ENCODE results near the gene VMAC.

The VMAC gene

DNA sequence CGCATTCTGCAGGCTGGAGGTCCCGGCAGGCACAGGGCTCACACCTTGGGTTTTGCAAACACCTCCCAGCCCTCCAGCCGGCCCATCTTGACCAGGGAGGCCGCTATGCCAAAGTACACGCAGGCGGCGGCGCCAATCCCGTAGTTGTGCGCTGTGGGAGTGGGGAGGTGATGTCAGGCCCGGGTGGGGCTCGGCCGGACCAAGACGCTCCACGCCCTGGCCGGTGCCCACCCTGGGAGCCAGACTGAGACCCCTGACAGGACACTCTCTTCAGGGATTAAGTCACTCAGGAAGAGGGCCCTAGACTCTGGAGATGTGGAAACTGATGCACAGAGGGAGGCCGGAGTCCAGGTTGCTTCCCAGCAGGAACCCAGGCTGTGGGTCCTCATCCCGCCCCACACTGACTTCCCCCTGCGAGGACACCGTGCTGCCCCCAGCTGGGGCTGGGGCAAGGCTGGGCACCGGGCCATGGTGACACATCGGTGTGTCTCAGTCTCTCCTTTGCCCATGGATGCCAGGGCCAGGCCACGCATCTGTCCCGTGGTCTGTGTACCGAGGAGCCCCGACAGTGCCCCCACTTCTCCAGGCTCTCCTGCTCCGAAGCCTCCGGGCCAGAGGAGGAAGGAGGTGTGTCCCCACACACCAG, 9.8 kb upstream of the VMAC start:
- TF ChIP-seq, protein P1, sequence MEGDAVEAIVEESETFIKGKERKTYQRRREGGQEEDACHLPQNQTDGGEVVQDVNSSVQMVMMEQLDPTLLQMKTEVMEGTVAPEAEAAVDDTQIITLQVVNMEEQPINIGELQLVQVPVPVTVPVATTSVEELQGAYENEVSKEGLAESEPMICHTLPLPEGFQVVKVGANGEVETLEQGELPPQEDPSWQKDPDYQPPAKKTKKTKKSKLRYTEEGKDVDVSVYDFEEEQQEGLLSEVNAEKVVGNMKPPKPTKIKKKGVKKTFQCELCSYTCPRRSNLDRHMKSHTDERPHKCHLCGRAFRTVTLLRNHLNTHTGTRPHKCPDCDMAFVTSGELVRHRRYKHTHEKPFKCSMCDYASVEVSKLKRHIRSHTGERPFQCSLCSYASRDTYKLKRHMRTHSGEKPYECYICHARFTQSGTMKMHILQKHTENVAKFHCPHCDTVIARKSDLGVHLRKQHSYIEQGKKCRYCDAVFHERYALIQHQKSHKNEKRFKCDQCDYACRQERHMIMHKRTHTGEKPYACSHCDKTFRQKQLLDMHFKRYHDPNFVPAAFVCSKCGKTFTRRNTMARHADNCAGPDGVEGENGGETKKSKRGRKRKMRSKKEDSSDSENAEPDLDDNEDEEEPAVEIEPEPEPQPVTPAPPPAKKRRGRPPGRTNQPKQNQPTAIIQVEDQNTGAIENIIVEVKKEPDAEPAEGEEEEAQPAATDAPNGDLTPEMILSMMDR (IDR thresholded peaks at IDR 0.05; ENCODE audit: low read depth, low read length, missing control alignments), result no peak
- no peak for DNase-seq (ENCODE audit: low read depth)
- no peak overlapping the region for H3K4me3 ChIP-seq (ENCODE audit: low read depth, low read length)

GRCh38 chr19:5895409-5895808, 9.3 kb upstream of the VMAC start:
- DNase-seq (ENCODE audit: low read depth), result no peak
- no peak overlapping the region for H3K4me3 ChIP-seq (ENCODE audit: low read depth, low read length)
- TF ChIP-seq, protein P1 (IDR thresholded peaks at IDR 0.05; ENCODE audit: low read depth, low read length, missing control alignments), result no peak

GRCh38 chr19:5895890-5896289, 8.8 kb upstream of the VMAC start:
- TF ChIP-seq, protein P1 (IDR thresholded peaks at IDR 0.05; ENCODE audit: low read depth, low read length, missing control alignments), result no peak
- no peak overlapping the region for H3K4me3 ChIP-seq (ENCODE audit: low read depth, low read length)
- DNase-seq (ENCODE audit: low read depth), result no peak

DNA sequence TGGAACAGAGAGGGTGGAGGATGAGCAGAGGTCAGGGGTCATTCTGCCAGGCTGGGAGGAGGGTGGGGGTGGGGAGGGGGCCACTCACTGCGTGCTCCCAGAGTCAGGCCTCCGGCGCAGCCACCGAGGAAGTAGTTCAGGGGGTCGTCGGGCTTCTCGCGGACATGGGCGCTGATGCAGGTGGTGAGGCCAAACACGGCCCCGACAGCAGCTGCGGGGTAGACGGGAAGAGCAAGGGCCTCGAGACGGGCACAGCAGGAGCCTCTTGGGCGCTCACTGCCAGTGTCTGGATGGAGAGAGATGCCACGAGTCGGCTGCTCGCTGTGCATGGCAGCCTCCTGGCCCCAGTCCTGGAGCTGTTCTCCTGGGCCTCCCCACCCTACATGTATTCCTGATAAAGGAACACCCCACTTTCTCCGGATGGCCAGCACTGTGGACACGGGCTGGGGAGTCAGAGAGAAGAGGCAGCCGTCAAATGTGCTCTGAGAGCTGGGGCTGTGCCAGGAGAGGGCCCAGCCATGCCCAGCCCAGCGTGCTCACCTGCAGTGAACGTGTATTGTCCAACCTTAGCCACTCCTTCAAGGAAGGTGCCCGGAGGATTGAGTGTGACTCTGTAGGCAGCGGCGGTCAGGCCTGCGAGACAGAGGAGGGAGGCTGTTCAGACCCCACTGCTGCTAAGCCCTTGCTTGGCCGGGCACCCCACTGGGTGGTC, 8.2 kb upstream of the VMAC start:
- TF ChIP-seq, protein P1 (IDR thresholded peaks at IDR 0.05; ENCODE audit: low read depth, low read length, missing control alignments), result no peak
- DNase-seq (ENCODE audit: low read depth), result no peak
- H3K4me3 ChIP-seq (ENCODE audit: low read depth, low read length), result no peak overlapping the region

DNA sequence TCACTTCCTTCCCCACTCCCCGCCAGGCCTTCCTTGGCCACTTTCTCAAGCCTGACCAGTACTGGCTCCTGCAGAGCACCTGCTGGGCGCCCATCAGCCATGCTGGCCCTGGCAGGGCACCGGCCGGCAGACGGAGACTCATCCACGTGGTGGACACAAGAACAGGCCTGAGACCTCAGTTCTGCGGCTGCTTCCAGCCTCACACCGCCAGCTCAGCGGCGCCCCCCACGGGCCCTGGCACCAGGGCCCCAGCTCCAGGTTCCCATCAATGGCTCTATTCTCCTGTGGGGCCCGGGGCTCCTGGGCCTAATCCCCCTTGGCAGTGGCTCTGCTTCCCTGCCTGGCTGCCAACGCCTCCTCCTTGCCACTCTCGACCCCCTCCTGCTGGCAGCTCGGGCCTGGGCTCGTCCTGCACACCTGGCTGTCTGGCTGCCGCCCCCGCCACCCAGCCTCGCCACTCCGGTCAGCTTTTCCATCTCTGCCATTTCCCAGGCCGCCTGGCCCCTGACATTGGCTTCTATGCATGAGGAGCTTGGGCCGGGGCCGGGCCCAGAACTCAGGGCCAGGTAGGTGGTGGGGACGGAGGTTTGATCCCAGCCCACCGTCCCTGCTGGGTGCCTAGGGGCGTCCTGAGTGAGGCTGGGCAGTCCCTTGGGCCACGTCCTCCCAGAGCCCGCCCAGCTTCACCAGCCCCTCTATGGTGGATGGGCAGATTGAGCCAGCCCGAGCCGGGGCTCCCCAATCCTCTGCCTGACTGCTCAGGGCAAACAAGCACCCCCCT, 7.3 kb upstream of the VMAC start:
- TF ChIP-seq, protein P1 (IDR thresholded peaks at IDR 0.05; ENCODE audit: low read depth, low read length, missing control alignments), result no peak
- no peak overlapping the region for H3K4me3 ChIP-seq (ENCODE audit: low read depth, low read length)
- DNase-seq (ENCODE audit: low read depth), result no peak

- DNase-seq (ENCODE audit: low read depth), result no peak
- H3K4me3 ChIP-seq (ENCODE audit: low read depth, low read length), result no peak overlapping the region
- TF ChIP-seq, protein P1 (IDR thresholded peaks at IDR 0.05; ENCODE audit: low read depth, low read length, missing control alignments), result no peak
These were observed 4.7 kb upstream of the VMAC start for GRCh38 chr19:5899728-5900526.

All from GM12864 (cell line).